Dedifferentiated amniotic fluid mesenchymal stem cell (primary cell): ENCODE measurements around the gene ADGRG7.
"Not testable (repeated sequence)": the region's sequence is repeated elsewhere in the genome, so short reads cannot be mapped to it uniquely, and the experiment has no call there.

ENCODE experiments used
- DNase-seq: peaks from one replicate; pipeline ENCODE4 v3.0.0-alpha.2; 2016; ENCODE audit errors: extremely low spot score

The ADGRG7 gene

GRCh38 chr3:100645913-100646312 lies 36.5 kb downstream of the ADGRG7 start:
- no peak for DNase-seq

- DNase-seq, result no peak
These were observed 37.8 kb downstream of the ADGRG7 start for GRCh38 chr3:100647171-100647570.

- DNase-seq, result no peak
These were observed 38.3 kb downstream of the ADGRG7 start for GRCh38 chr3:100647657-100648056.

DNA sequence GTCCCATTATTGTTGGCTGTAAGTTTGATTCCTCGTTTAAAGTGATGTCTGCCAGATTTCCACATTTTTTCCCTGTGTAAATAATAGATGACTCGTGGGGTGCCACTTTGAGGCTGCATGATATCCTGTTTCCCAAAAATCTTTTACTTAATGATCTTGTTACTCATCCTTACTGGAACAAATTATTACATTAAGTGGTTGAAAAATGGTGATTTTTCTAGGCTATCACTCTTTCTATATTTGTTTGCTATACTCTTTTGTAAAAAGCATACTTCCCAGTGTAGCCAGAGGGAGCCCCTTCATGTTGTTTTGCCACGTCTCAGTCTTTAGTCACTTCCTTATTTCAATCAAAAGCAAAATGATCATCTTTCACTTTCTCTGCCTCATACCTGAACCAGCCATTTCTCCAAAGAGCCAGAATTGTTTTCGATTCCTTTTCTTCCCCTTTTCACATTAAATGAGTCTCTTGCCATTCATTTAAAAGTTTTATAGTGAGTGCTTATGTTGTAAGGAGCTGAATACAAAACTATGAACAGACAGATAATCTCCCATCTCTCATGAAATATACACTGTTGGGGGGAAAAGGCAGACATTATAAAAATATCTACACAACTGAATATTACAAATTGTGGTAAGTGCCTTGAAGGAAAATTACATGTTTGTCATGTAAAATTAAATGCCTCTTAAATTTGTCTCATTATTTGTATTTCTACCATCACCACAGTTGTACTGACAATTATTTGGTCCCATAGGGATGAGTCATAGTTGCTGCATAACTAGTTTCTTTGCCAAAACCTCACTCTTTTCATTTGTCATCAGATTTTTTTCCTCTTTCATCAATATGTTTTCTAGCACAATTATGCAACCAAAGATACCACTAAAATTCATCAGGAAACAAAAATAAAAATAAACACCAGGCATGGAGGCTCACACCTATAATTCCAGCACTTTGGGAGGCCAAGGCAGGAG lies 41.5 kb downstream of the ADGRG7 start:
- no peak for DNase-seq

- DNase-seq, result no peak
These were observed 44.3 kb downstream of the ADGRG7 start for GRCh38 chr3:100653604-100654294.

GRCh38 chr3:100656945-100657344 lies 47.5 kb downstream of the ADGRG7 start:
- DNase-seq, result no peak

GRCh38 chr3:100661294-100661693 lies 51.9 kb downstream of the ADGRG7 start:
- not testable (repeated sequence) for DNase-seq

DNA sequence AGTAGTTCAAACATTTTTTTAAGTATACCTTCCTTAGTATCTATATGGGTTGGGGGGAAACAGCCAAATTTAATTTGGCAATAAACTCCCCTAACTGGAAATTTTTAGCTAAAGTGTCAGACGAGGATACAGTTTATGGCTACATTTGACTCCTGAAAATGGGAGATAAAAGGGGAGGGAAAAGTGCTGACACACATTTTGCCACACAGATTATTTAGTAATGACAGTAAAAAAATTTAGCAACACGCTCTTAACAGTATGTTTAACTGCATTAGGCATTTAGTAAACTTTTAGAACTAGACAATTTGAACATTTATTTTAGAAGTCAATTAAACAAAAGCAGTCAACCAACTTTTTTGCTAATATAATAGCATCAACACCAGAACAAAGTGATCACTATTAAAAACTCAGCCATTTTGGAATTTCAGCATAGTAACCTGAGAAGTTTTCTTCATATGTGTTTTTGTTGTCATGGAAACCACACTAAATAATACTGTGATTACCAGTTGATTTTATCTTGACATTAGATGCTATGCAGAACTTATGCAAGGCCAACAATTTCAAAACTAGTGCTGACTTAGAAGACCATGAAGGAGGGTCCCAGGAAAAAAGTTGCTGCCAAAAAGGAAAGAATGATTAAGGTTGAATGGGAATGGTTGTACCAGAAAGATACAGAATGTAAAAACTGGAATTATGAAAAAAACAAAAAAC lies 52.9 kb downstream of the ADGRG7 start:
- DNase-seq, result peak; percentile 54

- no peak for DNase-seq
These were observed 55.8 kb downstream of the ADGRG7 start for GRCh38 chr3:100665230-100665629.

DNA sequence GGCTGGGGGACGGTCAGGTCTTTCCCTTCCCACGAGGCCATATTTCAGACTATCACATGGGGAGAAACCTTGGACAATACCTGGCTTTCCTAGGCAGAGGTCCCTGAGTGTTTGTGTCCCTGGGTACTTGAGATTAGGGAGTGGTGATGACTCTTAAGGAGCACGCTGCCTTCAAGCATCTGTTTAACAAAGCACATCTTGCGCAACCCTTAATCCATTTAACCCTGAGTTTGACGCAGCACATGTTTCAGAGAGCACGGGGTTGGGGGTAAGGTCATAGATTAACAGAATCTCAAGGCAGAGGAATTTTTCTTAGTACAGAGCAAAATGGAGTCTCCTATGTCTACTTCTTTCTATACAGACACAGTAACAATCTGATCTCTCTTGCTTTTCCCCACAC lies 57.3 kb downstream of the ADGRG7 start:
- DNase-seq, result not testable (repeated sequence)

GRCh38 chr3:100667316-100667715 lies 57.9 kb downstream of the ADGRG7 start:
- not testable (repeated sequence) for DNase-seq

- not testable (repeated sequence) for DNase-seq
These were observed 61.6 kb downstream of the ADGRG7 start for GRCh38 chr3:100670995-100671394.

DNA sequence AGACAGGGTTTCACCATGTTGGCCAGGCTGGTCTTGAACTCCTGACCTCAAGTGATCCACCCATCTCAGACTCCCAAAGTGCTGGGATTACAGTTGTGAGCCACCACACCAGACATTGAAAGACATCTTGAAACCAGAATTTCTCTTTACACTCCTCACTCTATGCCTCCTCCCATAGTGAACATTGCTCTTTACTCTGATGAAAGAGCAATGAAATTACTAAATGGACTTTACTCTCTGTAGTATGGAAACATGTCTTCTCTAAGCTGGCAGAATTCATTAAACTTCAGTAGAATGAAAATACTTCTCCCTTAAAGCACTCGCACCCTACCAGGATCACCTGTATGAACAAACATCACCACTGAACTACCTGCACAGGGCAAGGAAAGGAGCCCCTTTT lies 72.1 kb downstream of the ADGRG7 start:
- DNase-seq, result no peak

GRCh38 chr3:100682056-100682853 lies 72.9 kb downstream of the ADGRG7 start:
- peak; percentile 3 for DNase-seq

GRCh38 chr3:100682854-100683760 lies 73.7 kb downstream of the ADGRG7 start:
- DNase-seq, result peak; percentile 9

- no peak for DNase-seq
These were observed 83.8 kb downstream of the ADGRG7 start for GRCh38 chr3:100693225-100693624.

GRCh38 chr3:100695696-100696095 lies 86.3 kb downstream of the ADGRG7 start:
- DNase-seq, result no peak

- no peak for DNase-seq
These were observed 86.8 kb downstream of the ADGRG7 start for GRCh38 chr3:100696161-100696560.

DNA sequence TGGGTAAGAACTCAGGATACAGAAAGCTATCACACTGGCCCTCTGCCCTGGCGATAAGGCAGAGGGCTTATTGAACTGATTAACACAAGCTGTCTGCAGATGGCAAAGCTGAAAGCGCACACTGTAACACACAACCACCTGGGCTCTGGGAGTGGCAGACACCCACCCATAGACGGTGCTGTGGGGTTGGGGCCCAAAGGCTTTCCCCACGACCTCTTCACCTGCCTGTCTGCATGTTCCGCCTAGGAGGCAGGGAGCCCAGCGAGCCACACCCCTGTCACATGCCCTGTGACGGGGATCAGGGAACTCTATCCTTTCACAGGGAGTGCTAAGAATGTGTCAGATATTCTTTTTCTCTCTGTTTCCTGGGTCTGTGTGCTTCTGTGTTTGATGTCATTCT lies 87.8 kb downstream of the ADGRG7 start:
- DNase-seq, result no peak

- no peak for DNase-seq
These were observed 88.4 kb downstream of the ADGRG7 start for GRCh38 chr3:100697723-100698285.
